ENCODE data around the gene THUMPD2.
"Not testable (repeated sequence)": the region's sequence is repeated elsewhere in the genome, so short reads cannot be mapped to it uniquely, and the experiment has no call there.

Gene THUMPD2, protein sequence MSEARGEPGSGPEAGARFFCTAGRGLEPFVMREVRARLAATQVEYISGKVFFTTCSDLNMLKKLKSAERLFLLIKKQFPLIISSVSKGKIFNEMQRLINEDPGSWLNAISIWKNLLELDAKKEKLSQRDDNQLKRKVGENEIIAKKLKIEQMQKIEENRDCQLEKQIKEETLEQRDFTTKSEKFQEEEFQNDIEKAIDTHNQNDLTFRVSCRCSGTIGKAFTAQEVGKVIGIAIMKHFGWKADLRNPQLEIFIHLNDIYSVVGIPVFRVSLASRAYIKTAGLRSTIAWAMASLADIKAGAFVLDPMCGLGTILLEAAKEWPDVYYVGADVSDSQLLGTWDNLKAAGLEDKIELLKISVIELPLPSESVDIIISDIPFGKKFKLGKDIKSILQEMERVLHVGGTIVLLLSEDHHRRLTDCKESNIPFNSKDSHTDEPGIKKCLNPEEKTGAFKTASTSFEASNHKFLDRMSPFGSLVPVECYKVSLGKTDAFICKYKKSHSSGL

DNA sequence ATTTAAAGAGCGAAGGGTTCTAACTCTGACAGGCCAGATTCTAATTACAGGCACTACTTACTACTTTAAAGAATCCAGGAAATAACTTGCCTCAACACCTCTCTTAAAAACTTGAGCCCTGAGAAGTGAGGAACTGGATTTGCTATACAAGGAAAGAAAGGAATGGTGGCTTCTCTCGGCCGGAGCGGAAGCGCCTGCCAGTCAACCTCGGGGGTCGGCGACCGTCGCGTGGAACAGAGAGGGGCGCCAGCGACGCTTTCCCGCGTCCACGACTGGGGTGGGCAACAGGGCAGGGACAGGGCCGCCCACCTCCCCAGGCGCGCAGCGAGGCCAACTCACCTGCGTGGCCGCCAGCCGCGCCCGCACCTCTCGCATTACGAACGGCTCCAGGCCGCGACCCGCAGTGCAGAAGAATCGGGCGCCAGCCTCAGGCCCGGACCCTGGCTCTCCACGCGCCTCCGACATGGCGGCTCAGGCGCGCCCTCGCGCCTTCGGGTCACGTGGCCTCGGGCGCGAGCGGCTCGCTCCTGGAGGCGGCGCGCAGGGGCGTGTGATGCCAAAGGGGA, at the start of gene THUMPD2:
TSS of gene THUMPD2 (minus strand) at position 484 of the 566 bp plus-strand sequence. CDS start at position 465, 19 bp downstream.
- peak; percentile 35 to 56 for DNase-seq

DNA sequence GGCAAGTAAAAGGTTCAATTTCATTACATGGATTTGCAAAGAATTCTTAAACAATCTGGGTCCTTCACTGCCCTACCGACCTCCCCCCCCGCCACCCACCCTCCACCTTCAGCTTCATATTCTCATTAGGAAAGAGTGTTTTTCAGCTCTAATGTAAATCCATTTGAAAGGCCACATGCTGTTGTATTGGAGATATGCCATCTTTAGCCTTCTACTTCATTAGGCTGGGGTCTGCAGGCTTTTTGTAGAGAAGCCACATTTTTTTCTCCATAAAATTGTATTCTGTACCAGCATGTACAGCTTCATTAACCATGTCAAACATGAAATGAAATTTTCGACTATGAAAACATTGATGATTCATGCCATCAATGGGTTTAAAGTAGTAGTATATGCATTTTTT, 42.8 kb upstream of the THUMPD2 start:
- DNase-seq: no peak

DNA sequence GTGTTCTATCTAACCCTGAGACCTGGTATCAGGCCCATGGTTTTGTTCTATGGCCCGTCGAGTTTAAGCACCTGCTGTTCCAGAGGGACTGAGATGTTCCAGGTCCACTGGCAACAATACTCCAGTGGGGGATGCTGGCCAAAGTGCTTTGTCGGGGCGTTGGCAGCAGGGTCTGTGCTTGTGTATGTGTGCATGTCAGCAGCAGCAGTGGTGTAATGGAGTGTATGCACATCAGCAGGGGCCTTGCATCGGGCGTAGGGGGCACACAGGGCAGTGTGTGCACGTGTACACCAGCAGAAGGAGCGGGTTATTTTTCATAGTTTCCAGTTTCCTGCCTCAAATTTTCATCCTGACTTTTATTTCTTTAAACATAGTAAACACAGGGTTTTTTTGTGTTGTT, 37.8 kb upstream of the THUMPD2 start:
- no peak for DNase-seq

DNA sequence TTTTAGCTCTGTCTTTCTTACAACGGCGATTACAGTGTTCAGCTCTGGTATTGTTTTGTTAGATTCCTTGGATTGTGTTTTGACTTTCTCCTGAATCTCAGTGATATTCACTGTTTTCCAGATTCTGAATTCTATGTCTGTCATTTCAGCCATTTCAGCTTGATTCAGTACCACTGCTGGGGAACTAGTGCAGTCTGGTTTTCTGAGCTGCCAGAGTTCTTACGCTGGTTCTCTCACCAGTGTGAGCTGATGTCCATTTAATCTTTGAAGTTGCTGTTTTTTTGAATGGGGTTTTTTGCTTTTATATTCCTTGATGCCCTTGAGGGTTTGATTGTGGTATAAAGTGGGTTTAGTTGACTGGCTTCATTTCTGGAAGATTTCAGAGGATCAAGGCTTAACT, 37.4 kb upstream of the THUMPD2 start:
- no peak for DNase-seq

DNA sequence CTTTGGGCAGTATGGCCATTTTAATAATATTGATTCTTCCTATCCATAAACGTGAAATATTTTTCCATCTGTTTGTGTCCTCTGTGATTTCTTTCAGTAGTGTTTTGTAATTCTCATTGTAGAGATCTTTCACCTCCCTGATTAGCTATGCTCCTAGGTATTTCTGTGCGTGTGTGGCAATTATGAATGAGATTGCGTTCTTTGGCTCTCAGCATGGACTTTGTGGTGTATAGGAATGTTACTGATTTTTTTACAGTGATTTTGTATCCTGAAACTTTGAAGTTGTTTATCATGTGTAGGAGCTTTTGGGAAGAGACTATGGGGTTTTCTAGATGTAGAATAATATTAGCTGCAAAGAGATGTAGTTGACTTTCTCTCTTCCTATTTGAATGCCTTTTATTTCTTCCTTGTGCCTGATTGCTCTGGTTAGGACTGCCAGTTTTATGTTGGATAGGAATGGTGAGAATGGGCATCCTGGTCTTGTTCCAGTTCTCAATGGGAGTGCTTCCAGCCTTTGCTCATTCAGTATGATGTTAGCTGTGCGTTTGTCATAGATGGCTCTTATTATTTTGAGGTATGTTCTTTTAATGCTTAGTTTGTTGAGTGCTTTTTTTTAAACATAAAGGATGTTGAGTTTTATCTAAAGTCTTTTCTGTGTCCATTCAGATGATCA, 27.0 kb upstream of the THUMPD2 start:
- no peak for DNase-seq

DNA sequence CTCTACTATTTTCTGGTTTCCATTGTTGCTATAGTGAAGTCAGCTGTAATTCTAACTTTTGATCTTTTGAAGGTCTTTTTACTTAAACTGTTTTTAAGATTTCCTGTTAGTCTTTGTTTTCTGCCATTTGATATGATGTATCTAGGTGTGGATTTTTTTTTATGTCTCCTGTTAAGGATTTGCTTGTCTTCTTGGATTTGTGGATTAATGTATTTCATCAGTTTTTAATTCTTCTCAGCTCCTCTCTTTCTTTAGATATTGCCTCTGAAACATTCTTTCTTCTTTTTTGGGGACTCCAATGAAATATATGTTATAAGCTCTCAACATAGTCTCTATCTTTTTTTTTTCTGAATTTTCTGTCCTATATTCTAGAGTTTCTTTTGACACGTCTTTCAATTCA, 24.8 kb upstream of the THUMPD2 start:
- DNase-seq: no peak

DNA sequence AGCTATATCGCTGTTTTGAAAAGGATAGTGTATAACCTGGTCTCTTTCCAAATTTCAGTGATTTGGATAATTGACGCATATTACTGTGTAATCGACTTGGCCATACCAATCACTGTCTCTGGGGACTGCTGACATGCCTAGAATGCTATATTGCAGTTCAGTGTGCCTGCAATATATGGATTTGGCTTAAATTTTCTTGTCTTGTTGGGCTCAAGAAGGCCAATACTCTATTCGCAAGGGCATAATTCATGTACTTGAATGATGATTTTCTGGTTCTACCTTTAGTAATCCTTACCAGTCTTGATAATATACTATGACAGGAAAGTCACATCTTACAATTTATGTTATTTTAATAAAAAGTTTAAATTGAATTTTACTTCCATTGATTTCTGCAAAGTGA, 21.7 kb upstream of the THUMPD2 start:
- no peak for DNase-seq

DNA sequence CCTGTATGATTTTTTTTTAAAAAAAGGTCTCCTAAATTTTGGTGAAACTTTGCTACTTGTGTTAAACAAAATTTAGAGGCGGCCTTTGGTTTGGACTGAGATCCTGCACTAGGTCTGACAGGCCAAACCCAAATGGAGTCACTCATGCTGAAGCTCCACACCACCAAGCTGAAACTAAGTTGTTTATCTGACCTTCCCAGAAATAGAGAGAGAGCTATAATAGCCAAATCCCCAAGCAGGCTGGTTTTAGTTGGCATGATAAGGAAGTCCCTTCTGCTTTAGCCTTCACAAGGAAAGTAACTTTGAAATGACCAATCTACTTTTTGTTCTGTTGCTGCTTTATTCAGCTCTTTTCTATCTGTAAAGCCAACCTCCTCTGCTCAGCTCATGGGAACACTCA, 17.1 kb upstream of the THUMPD2 start:
- no peak for DNase-seq

DNA sequence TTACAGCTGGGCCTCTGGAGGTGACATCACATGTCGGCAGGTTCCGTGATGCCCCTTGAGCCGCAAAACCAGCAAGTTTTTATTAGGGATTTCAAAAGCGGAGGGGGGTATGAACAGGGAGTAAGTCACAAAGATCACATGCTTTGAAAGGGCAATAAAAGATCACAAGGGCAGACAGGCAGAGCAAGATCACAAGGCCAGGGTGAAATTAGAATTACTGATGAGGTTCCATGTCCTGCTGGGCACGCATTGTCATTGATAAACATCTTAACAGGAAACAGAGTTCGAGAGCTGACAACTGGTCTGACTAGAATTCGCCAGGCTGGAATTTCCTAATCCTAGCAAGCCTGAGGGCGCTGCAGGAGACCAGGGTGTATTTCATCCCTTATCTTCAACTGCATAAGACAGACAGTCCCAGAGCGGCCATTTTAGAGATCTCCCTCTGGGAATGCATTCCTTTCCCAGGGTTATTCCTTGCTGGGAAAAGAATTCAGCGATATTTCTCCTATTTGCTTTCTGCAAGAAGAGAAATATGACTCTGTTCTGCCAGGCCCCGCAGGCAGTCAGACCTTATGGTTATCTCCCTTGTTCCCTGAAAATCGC, 11.3 kb upstream of the THUMPD2 start:
- not testable (repeated sequence) for DNase-seq

DNA sequence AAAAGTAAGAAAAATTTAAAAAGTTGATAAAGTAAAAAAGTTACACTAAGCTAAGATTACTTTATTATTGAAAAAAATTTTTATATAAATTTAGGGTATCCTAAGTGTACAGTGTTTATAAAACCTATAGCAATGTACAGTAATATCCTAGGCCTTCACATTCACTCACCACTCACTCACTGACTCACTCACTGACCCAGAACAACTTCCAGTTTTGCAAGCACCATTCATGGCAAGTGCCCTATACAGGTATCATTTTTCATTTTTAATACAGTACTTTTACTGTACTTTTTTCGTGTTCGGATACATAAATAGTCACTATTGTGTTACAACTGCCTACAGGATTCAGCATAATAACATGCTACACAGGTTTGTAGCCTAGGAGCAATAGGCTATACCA, 8.9 kb upstream of the THUMPD2 start:
- no peak for DNase-seq

DNA sequence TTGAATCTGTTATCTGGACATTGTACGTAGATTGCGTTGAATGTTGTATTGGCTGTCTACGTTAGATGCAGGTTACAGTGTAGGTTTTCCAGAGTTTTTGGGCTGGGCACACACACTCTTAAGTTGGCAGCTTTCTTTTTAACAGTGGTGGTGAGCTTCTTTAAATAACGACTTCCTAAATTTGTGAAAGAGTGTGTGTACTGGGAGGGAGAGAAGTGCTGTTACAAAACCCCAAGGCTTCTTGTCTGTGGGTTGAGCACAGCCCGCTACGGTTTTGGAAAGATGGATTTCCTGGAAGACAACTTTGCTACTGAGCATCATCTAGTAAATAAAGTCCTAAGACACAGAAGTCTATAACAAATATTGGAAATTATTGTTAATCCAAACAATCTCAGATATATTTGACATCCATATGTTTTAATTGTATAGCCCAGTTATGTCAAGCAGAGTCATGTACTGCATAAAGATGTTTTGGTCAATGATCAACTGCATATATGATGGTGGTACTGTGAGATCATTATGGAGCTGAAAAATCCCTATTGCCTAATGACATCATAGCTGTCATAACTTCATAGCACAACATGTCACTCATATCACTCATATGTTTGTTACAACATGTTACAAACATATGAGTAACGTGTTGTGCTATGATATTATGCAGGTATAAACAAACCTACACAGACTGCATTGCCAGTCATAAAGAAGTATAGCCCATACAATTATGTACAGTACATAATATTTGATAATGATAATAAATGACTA, 7.9 kb upstream of the THUMPD2 start:
- no peak for DNase-seq

DNA sequence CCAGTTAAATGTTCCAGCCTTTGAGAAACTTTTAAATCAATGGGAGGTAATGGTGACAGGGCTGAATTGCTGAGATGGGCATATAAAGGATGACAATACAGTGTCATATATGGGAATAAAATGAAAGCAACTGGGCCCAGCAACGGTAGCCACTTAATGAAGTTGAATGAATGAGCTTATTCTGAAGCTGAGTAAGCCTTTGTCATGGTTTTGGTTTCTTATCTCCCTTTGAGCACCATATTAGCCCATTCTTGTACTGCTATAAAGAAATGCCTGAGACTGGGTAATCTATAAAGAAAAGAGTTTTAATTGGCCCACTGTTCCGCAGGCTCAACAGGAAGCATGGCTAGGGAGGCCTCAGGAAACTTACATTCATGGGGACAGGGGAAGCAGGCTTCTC, 3.5 kb upstream of the THUMPD2 start:
- DNase-seq: no peak

DNA sequence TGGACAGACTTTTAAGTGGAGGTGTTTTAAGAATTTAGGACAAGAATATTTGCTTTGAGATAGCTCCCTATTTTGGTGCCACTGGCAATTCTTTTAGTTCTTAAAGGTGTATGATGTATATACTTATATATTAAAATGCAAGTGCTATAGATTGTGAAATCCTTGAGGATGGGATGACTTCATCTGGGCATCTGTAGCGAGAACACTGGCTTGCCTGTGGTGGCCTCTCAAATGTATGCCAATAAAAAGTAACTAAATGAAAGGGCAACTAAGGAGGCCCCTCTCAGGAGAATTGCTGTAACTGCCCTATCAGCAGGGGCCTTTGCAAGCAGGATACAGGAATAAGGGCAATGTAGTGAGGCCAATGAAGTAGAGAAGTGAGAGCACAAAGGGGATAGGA, 2.6 kb upstream of the THUMPD2 start:
- DNase-seq: no peak

DNA sequence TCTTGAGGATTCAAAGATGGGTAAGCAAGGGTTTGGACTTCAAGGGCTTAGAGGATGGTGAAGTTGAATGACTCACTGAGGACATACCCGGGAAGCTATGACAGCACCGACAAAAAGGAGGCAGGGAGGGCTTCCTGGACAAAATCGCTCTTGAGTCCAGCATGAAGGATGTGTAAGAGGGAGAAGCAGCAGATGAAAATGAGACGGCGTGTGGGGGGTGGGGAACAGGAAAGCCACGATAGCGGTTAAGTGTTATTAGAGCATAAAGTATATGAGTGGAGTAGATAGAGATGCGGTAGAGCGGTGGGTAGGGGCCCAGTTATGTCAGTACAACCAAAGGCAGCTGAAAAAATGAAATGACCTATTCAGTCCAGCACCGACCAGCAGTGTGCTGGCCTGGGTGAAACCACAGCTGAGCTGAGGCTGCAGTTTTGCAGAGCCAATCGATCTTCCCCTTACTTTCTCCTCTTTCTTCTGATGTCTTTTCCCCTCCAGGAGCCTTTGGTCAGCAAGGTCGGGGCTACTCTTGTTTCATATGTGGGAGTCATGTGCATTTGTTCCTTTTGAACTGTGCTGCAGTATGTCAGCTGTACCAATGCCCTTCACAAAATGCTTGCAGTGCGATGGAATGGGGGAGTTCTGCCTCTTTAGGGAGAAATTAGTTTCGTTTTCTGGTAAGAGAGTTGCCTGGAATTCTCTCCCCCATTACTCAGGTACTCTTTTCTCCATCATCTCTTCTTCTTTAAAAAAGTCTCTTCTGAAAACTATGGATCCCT, 2.0 kb upstream of the THUMPD2 start:
- DNase-seq: no peak

DNA sequence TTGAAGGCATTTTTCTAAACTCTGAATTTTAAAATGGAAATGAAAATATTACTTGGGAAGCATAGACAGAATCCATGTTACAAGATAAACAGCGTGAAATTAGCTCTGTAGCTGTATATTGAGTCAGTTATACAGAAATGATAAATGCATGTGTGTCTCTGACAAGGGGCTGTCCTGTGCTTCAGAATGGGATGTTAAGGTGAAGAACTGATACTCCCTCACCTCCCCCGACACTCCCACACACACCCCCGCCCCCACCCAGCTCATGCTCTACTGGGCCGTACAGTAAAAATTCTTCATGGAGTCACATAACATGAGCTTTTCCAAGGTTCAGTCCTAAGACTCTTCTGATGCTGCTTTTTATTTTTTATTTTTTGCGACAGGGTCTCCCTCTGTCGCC, 869 bp upstream of the THUMPD2 start:
- no peak for DNase-seq

DNA sequence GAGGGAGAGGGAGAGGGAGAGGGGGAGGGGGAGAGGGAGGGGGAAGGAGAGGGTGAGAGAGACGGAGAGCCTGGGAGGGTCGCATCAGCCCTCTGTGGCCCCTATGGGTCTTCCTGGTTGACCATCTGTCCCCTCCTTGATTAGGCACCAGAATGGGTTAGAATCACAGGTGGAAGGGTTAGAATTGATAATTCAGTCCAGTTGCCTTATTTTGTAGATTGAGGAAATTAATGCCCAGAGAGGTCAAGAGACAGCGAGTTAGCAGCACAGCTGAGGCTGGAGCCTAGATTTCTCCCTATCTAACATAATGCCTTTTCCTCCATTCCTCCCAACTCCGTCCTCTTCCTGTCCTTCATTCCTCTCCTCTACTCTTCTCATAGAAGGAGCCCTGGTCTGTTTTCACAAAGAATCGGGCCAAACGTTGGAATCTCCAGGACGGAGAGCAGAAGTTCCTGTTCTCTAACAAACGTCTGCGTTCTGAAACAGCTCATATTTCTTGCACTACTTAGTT, 338 bp upstream of the THUMPD2 start:
- no peak for DNase-seq

DNA sequence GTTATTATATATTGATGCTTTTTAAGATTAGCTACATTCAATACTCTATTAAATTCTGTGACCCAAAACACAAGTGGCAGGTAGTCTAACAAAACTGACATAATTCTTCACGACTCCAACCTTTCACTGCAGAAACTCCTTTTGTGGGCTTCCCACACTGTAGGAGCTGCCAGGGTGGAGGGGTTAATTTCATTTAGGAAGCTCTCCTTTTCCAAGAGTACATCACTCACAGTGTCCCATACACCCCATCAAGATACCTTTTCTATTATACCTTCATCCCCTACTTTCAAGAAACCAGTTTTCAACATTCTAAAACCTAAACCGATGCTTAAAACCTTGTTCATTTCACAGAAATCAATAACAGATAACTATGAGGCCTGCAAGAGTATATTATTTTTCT, 825 bp downstream of the THUMPD2 start:
- DNase-seq: no peak

DNA sequence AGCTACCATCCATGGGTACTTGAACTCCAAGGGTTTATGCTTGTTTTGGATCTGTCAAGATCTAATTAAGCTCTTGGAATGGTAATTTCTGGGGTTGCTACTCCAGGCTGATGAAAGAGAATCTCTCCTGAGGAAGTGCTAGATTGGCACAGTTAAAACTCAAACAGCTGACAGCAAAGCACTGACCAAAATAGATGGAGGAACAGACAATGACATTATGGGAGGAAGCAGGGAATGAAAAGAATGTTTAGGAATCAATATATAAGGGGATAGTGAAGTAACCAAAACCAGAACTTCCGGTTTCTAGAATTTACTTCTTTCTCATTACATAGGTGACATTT, 6.3 kb downstream of the THUMPD2 start:
- no peak for DNase-seq

DNA sequence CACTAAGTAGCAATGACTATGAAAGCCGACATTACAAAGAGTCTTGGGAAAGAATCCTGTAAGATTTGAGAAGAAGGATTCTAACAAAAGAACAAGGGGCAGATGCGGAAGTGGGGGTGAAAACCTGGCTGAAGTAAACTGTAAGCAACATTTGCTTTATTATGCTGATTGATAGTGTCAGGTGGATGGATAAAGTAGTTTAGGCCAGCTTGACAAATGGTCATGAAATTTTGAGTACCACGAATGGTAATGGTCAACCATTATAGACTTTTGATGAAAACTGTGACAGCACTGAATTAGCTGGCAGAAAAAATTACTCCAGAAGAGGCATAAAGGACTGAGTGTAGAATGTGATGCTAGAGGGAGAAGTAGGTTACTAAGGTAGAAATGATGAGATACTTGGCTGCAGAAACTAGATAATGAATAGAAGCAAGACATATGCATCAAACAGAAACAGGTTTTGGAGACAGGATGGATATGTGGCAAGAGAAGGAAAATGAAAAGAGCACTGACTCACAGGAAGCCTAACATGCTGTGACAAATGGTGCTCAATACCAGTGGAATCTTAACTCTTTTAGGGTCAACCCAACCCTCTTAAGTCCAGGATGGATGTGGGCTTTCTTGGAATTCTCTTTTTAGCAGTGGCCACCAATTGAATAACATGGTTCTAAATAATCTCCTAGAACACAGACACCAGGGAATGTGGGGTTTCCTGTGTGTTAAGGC, 6.8 kb downstream of the THUMPD2 start:
- DNase-seq: peak; percentile 8 to 56

DNA sequence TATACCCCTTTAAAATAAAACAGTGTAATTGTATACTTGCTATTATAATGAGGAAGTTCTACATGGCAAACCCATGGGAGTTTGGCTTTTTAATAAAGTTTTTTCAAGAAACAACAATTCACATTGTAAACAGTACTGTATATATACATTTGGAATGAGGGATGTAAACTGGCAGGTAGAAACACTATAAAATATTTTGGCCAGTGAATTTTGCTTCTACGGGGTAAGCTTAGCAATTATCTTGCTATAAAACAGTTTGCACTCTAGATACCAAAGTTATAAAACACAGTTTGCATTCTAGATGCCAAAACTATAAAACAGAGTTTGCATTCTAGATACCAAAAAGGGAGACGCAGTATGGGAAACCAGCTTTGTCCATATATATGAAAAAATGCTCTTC, 16.6 kb downstream of the THUMPD2 start:
- DNase-seq: no peak

DNA sequence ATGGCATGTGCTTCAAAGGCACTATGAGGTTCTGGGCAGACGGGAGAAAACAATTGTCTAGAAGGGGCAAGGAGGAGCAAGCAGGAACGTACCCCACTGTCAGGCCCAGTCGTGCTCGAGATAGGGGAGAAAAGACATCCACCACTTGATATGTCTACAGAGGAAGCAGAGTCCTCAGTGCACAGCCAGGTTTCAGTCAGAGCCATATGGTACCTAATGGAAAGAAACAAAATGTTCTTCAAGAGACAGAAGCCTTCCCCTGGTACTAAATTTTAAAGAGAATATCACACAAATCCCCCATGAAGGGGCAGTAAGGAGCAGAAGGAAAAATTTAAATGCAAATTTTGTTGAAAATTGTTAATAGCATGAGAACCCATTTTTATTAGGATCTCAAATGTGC, 21.9 kb downstream of the THUMPD2 start:
- DNase-seq: no peak

Measured in SW 1271 (cell line).